Endothelial cell of umbilical vein (primary cell): ENCODE data around the gene FMNL1. TPM values are rescaled to one million over a fixed set of nuclear protein-coding genes. Genes with fewer than 3 reads are reported as not detected.
A peak's percentile ranks its signal among the peaks of the same experiment; 100 is the strongest.

Source experiments
- BruUV-seq: library from RNA; stranded (reverse); fragments of 400-500 nt; replicated peaks from 2 replicates; lab custom pipeline; 2021; lab: Mats Ljungman, UMichigan
- CTCF ChIA-PET: fragments of 300-600, 350-600 bp; sonication (Branson Sonifier 250); formaldehyde crosslinking; loops from one replicate; lab custom pipeline; 2021; ENCODE audit warnings: antibody characterized with exemption, inconsistent platforms; lab: Charles Lee
- POLR2A ChIA-PET: fragments of 300-600, 350-600 bp; sonication (Branson Sonifier 250); formaldehyde crosslinking; loops from one replicate; lab custom pipeline; 2021; ENCODE audit warnings: antibody characterized with exemption, inconsistent platforms; lab: Charles Lee
- DNase-seq: peaks from one replicate; pipeline ENCODE4 v3.0.0-alpha.2; 2011; ENCODE audit warnings: low read depth, low spot score
- FAIRE-seq: peaks from 2 replicates; lab custom pipeline; 2011; peaks lifted over from hg19 to GRCh38; lab: Jason Lieb, UNC
- H2AFZ ChIP-seq: 2 replicates; pipeline ENCODE4 v1.6.0; 2012; ENCODE audit warnings: low read depth, low read length, control low read depth, inconsistent platforms
- H3K27ac ChIP-seq: 2 replicates; pipeline ENCODE4 v1.5.1; 2011; ENCODE audit warnings: low read depth, mild to moderate bottlenecking, control low read depth, low read length, moderate library complexity; ENCODE audit not compliant: insufficient read depth
- H3K27me3 ChIP-seq, 2 experiments: 2 replicates each; pipeline versions ENCODE4 v1.6.0 to v1.6.1; 2011; ENCODE audit warnings: low read length in 2 of 2, mixed read lengths in 1 of 2; ENCODE audit not compliant: control insufficient read depth in 2 of 2, insufficient read depth in 2 of 2
- H3K36me3 ChIP-seq, 2 experiments: 2 replicates in 1 of 2; 3 replicates in 1 of 2; pipeline ENCODE4 v1.5.1; 2011; ENCODE audit warnings: low read length in 2 of 2, mild to moderate bottlenecking in 1 of 2, moderate library complexity in 1 of 2; ENCODE audit not compliant: control insufficient read depth in 2 of 2, insufficient read depth in 2 of 2; ENCODE audit errors: extremely low read depth in 1 of 2
- H3K4me1 ChIP-seq: 3 replicates; pipeline ENCODE4 v1.5.1; 2011; ENCODE audit warnings: mild to moderate bottlenecking, low read length; ENCODE audit not compliant: control insufficient read depth, insufficient read depth; ENCODE audit errors: extremely low read depth
- H3K4me2 ChIP-seq: 2 replicates; pipeline ENCODE4 v1.6.1; 2011; ENCODE audit warnings: low read length, control low read depth, mixed read lengths; ENCODE audit not compliant: insufficient read depth
- H3K4me3 ChIP-seq, 3 experiments: fragments of 200-600 bp in 1 of 3; sonication (generic), shearing (Covaris generic) in 1 of 3; replicated peaks in 1 of 3; 2 replicates each; pipeline ENCODE4 v1.5.1; 2011 to 2016; ENCODE audit warnings: control low read depth in 3 of 3, low read length in 3 of 3, mild to moderate bottlenecking in 2 of 3, inconsistent platforms in 1 of 3, low read depth in 1 of 3, moderate library complexity in 1 of 3; ENCODE audit not compliant: insufficient read depth in 1 of 3
- H3K79me2 ChIP-seq: 2 replicates; pipeline ENCODE4 v1.6.0; 2012; ENCODE audit warnings: low read length, inconsistent platforms; ENCODE audit not compliant: control insufficient read depth, insufficient read depth
- H3K9ac ChIP-seq: replicated peaks from 2 replicates; pipeline ENCODE3; 2011; ENCODE audit warnings: low read length, control low read depth; ENCODE audit not compliant: insufficient read depth; ENCODE audit errors: extremely low read depth
- H3K9me1 ChIP-seq: replicated peaks from 3 replicates; pipeline ENCODE4 v1.6.0; 2011; ENCODE audit warnings: mild to moderate bottlenecking, low read length; ENCODE audit not compliant: control insufficient read depth, insufficient read depth; ENCODE audit errors: extremely low read depth
- H3K9me3 ChIP-seq: replicated peaks from 2 replicates; pipeline ENCODE4 v1.5.1; 2012; ENCODE audit warnings: low read length, inconsistent platforms; ENCODE audit not compliant: control insufficient read depth, insufficient read depth
- H4K20me1 ChIP-seq: replicated peaks from 2 replicates; pipeline ENCODE3; 2011; ENCODE audit warnings: mild to moderate bottlenecking, low read length; ENCODE audit not compliant: control insufficient read depth, insufficient read depth; ENCODE audit errors: extremely low read depth
- GATA2 ChIP-seq: IDR thresholded peaks from 2 replicates; pipeline ENCODE4 v1.7.0; 2011; ENCODE audit warnings: low read depth, mild to moderate bottlenecking, moderate library complexity, mixed read lengths, low read length; ENCODE audit not compliant: insufficient read length, insufficient read depth
- JUN ChIP-seq: IDR thresholded peaks from 2 replicates; pipeline ENCODE4 v1.6.1; 2011; ENCODE audit warnings: borderline replicate concordance, low read depth; ENCODE audit not compliant: insufficient read length, insufficient read depth
- MYC ChIP-seq: IDR thresholded peaks from one replicate; pipeline ENCODE4 v1.6.1; 2011; ENCODE audit warnings: mild to moderate bottlenecking, low read depth, low read length
- POLR2A ChIP-seq: IDR thresholded peaks from 2 replicates; pipeline ENCODE4 v1.6.1; 2012; ENCODE audit warnings: low read depth, mild to moderate bottlenecking, control low read depth, low read length
- POLR2AphosphoS5 ChIP-seq: IDR thresholded peaks from 2 replicates; pipeline ENCODE4 v1.6.1; 2012; ENCODE audit warnings: low read depth, mild to moderate bottlenecking, control low read depth, low read length, moderate library complexity; ENCODE audit not compliant: insufficient read depth
- dilution Hi-C: fragments of 300-500 bp; cut with MboI; formaldehyde crosslinking; loops from one replicate; pipeline ENCODE4 v1.15.0; 2019; ENCODE audit warnings: low sequenced_read_pairs; ENCODE audit not compliant: extremely low pct_ligation_motif_present
- intact Hi-C: fragments of 100-400 bp; cut with micrococcal nuclease; formaldehyde crosslinking; loops from one replicate; pipeline ENCODE4 v1.10.0; 2022
- polyA plus RNA-seq, 4 experiments: library from polyadenylated mRNA; depleted of rRNA in 3 of 4; stranded (reverse) in 3 of 4; unstranded in 1 of 4; fragments of >200 nt; gene quantifications; 2 replicates each; pipeline versions ENCODE4 v1.2.1 to v1.2.3, GENCODE V29; 2011 to 2012; ENCODE audit warnings: missing spikeins in 1 of 4
- total RNA-seq: library from RNA; stranded (reverse); gene quantifications from 2 replicates; pipeline ENCODE4 v1.2.3, GENCODE V29; 2021
- TF ChIP-seq, protein P1 (sequence below), 2 donors: IDR thresholded peaks; 1 replicate in 1 of 2; 2 replicates in 1 of 2; pipeline ENCODE4 v1.5.1; 2011; ENCODE audit warnings: low read length in 2 of 2, mild to moderate bottlenecking in 2 of 2, moderate library complexity in 2 of 2, control low read depth in 1 of 2, inconsistent platforms in 1 of 2, low read depth in 1 of 2; ENCODE audit not compliant: insufficient read depth in 1 of 2; ENCODE audit errors: extremely low read depth in 1 of 2
- TF ChIP-seq, protein P2 (sequence below): IDR thresholded peaks from 2 replicates; pipeline ENCODE4 v1.6.1; 2011; ENCODE audit not compliant: insufficient read depth, insufficient read length

The FMNL1 gene
- total and polyA plus RNA-seq, 2 donors (not counting 3 experiments of a cell fraction or from before 2014, with no cell fraction given): 0.95 to 1.6 TPM

DNA sequence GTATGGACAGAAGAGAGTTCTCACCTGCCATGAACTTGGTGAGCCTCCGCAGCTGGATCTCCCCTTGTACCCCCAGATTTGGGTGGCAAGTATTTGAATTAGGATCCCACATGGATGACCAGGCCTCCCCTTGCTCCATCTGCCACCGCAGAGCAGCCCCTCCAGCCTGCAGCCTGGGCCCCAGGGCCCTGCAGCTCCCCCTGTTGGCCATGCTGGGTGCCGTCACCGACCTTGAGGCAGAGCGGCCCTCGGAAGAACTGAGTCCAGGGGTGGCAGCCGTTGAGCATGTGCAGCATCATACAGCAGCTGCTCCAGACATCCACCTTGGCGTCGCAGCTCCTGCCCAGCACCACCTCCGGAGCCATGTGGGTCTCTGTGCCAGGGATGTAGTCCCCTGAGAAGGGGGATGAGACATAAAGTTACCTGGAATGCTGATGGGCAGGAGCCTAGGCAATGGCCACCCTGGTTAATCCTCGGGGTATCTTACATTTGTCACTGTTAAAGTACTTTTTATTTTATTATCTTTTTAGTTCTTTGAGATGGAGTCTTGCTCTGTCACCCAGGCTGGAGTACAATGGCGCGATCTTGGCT, 49.2 kb downstream of the FMNL1 start:
- Histone ChIP-seq H3K27me3 (no peaks in the 10 kb centered on the region), H3K27ac (no peak overlapping the region), H3K9me1 (no peaks in the 10 kb centered on the region), H3K36me3 (peaks cover 11 to 47% of the 10 kb centered on the region in 2 experiments), H3K4me1 (peaks cover 12% of the 10 kb centered on the region), H3K4me2 (no peak overlapping the region), H2AFZ (no peak overlapping the region), H3K9ac (no peak overlapping the region), H3K79me2 (no peaks in the 10 kb centered on the region), H3K4me3 (no peak overlapping the region), H3K9me3 (no peaks in the 10 kb centered on the region), H4K20me1 (no peaks in the 10 kb centered on the region)
- DNase-seq (no peak), FAIRE-seq (no peak)
- CTCF ChIA-PET: interaction anchor here (0.6 to 1.6 kb wide), 9 partner anchors 12 to 114 kb away, joined by 3 to 7 read pairs (median 4); partner anchors contain the start of gene MAP3K14
- BruUV-seq: no TSS peak
- dilution Hi-C loops (no loop called here), intact Hi-C loops (no loop called here)
- POLR2A ChIA-PET: no interaction called here
- TF ChIP-seq MYC: no peak
- TF ChIP-seq, protein P1, sequence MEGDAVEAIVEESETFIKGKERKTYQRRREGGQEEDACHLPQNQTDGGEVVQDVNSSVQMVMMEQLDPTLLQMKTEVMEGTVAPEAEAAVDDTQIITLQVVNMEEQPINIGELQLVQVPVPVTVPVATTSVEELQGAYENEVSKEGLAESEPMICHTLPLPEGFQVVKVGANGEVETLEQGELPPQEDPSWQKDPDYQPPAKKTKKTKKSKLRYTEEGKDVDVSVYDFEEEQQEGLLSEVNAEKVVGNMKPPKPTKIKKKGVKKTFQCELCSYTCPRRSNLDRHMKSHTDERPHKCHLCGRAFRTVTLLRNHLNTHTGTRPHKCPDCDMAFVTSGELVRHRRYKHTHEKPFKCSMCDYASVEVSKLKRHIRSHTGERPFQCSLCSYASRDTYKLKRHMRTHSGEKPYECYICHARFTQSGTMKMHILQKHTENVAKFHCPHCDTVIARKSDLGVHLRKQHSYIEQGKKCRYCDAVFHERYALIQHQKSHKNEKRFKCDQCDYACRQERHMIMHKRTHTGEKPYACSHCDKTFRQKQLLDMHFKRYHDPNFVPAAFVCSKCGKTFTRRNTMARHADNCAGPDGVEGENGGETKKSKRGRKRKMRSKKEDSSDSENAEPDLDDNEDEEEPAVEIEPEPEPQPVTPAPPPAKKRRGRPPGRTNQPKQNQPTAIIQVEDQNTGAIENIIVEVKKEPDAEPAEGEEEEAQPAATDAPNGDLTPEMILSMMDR (IDR thresholded peaks at IDR 0.05; ENCODE audit: extremely low read depth in 1 of 2, insufficient read depth in 1 of 2, low read depth in 1 of 2, low read length in 2 of 2): peak; percentile 66 to 74

DNA sequence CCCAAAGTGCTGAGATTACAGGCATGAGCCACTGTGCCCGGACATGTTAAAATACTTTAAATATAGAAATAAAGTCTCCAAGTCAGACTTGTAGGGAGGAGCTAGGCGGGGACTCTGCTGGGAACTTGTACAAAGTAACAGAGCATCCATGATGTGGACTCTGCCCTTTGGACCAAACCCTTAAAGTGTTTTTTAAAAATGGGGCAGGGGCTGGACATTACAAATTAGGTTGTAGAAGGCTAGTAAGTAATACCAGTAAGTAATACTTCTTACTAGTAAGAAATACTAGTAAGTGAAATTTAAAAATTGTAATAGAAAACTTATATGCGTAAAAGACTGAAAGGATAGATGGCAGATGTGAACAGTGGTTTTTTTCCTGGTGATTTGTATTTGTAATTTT, 49.9 kb downstream of the FMNL1 start:
- intact Hi-C loops: no loop called here
- FAIRE-seq (no peak), DNase-seq (no peak)
- H3K27ac ChIP-seq: no peak overlapping the region
- CTCF ChIA-PET: interaction anchor here (1.1 to 1.6 kb wide), 4 partner anchors 16 to 52 kb away, joined by 4 to 7 read pairs (median 5); partner anchors contain the start of gene MAP3K14
- POLR2A ChIA-PET: no interaction called here
- dilution Hi-C loops: no loop called here
- H3K4me2 ChIP-seq: no peak overlapping the region
- BruUV-seq: no TSS peak
- TF ChIP-seq POLR2AphosphoS5 (no peak), POLR2A (no peak), MYC (no peak), JUN (no peak), GATA2 (no peak)
- TF ChIP-seq, protein P2, sequence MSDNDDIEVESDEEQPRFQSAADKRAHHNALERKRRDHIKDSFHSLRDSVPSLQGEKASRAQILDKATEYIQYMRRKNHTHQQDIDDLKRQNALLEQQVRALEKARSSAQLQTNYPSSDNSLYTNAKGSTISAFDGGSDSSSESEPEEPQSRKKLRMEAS: no peak
- H3K9me1 ChIP-seq: no peaks in the 10 kb centered on the region
- H3K27me3 ChIP-seq: no peaks in the 10 kb centered on the region
- peaks cover 13 to 42% of the 10 kb centered on the region in 2 experiments for H3K36me3 ChIP-seq
- H3K4me3 ChIP-seq: no peak overlapping the region
- no peaks in the 10 kb centered on the region for H3K9me3 ChIP-seq
- no peaks in the 10 kb centered on the region for H3K79me2 ChIP-seq
- H2AFZ ChIP-seq: no peak overlapping the region
- H3K9ac ChIP-seq: no peak overlapping the region
- no peaks in the 10 kb centered on the region for H4K20me1 ChIP-seq
- peaks cover 12% of the 10 kb centered on the region for H3K4me1 ChIP-seq
